Smooth muscle cell (in vitro differentiated cells): ENCODE measurements around the gene SDR9C7. TPM values are rescaled to one million over a fixed set of nuclear protein-coding genes. Genes with fewer than 3 reads are reported as not detected.

Experiments
- DNase-seq: peaks from one replicate; lab custom pipeline; 2025; ENCODE audit not compliant: unreplicated experiment; lab: John Stamatoyannopoulos, UW
- H2AFZ ChIP-seq: fragments of 200-600 bp; sonication (generic); 2 replicates; pipeline ENCODE4 v1.6.0; 2016; ENCODE audit warnings: antibody characterized with exemption, low read depth, mild to moderate bottlenecking
- H3F3A ChIP-seq: fragments of 200-600 bp; sonication (generic); 2 replicates; pipeline ENCODE4 v1.6.0; 2017; ENCODE audit warnings: antibody characterized with exemption, low read depth
- H3K27ac ChIP-seq: fragments of 200-600 bp; sonication (generic); 2 replicates; pipeline ENCODE4 v1.5.1; 2016; ENCODE audit warnings: low read depth, mild to moderate bottlenecking
- H3K27me3 ChIP-seq: fragments of 200-600 bp; sonication (generic); 2 replicates; pipeline ENCODE4 v1.6.1; 2016; ENCODE audit warnings: low read depth, mild to moderate bottlenecking
- H3K36me3 ChIP-seq: fragments of 200-600 bp; sonication (generic); 2 replicates; pipeline ENCODE4 v1.5.1; 2016; ENCODE audit warnings: low read depth
- H3K4me1 ChIP-seq: fragments of 200-600 bp; sonication (generic); 2 replicates; pipeline ENCODE4 v1.5.1; 2016; ENCODE audit warnings: low read depth
- H3K4me2 ChIP-seq: fragments of 200-600 bp; sonication (generic); 2 replicates; pipeline ENCODE4 v1.6.0; 2016; ENCODE audit warnings: mild to moderate bottlenecking
- H3K4me3 ChIP-seq: fragments of 200-600 bp; sonication (generic); 2 replicates; pipeline ENCODE4 v1.5.1; 2016; ENCODE audit warnings: mild to moderate bottlenecking
- H3K79me2 ChIP-seq: fragments of 200-600 bp; sonication (generic); 2 replicates; pipeline ENCODE4 v1.6.0; 2016; ENCODE audit warnings: low read depth, mild to moderate bottlenecking
- H3K9ac ChIP-seq: fragments of 200-600 bp; sonication (generic); 2 replicates; pipeline ENCODE4 v1.6.0; 2016; ENCODE audit warnings: low read depth
- H3K9me3 ChIP-seq: fragments of 200-600 bp; sonication (generic); replicated peaks from 2 replicates; pipeline ENCODE4 v1.5.1; 2016; ENCODE audit warnings: low read depth
- H4K20me1 ChIP-seq: fragments of 200-600 bp; sonication (generic); 2 replicates; pipeline ENCODE4 v1.6.0; 2016; ENCODE audit warnings: low read depth
- CTCF ChIP-seq: fragments of 200-600 bp; sonication (generic); IDR thresholded peaks from 2 replicates; pipeline ENCODE4 v1.5.1; 2017; ENCODE audit warnings: borderline replicate concordance, mild to moderate bottlenecking, antibody characterized with exemption; ENCODE audit not compliant: insufficient read depth, poor library complexity, severe bottlenecking
- WGBS: methylation state at CpG from one replicate; pipeline ENCODE4 v1.1.7; 2016; ENCODE audit warnings: low lambda C conversion rate; 5-methylcytosine and 5-hydroxymethylcytosine counted together
- polyA plus RNA-seq: library from polyadenylated mRNA; unstranded; fragments of >200 nt; fragmentation: Nextera tagmentation; extraction: Ambion mirVana; gene quantifications from 2 replicates; pipeline ENCODE4 v1.2.1, GENCODE V29; 2016
- total RNA-seq: library from RNA; depleted of rRNA; stranded (reverse); fragments of >200 nt; gene quantifications from 2 replicates; pipeline ENCODE4 v1.2.3, GENCODE V29; 2014

Gene SDR9C7
- total and polyA plus RNA-seq, 2 experiments from 2014 or later = 0.83 to 1.1 TPM

- DNase-seq = no peak
- Histone ChIP-seq H3K79me2 (no peaks in the 10 kb centered on the region), H3K27ac (no peak overlapping the region), H3K9ac (no peak overlapping the region), H3K36me3 (no peaks in the 10 kb centered on the region), H3F3A (no peaks in the 10 kb centered on the region), H3K9me3 (no peaks in the 10 kb centered on the region), H3K4me1 (peaks cover 26% of the 10 kb centered on the region), H2AFZ (no peak overlapping the region), H3K4me2 (no peak overlapping the region), H4K20me1 (no peaks in the 10 kb centered on the region), H3K4me3 (no peak overlapping the region), H3K27me3 (no peaks in the 10 kb centered on the region)
- 88% methylated on average over 4 of the region's 4 CpGs for WGBS
- no peak for TF ChIP-seq CTCF
Measured at GRCh38 chr12:56929780-56930179, 4.4 kb downstream of the SDR9C7 start.

- H4K20me1 ChIP-seq = no peaks in the 10 kb centered on the region
- H3K4me2 ChIP-seq = no peak overlapping the region
- 66% methylated on average over 3 of the region's 3 CpGs for WGBS
- H3K27ac ChIP-seq = no peak overlapping the region
- H3K9me3 ChIP-seq = no peaks in the 10 kb centered on the region
- TF ChIP-seq CTCF = no peak
- no peak overlapping the region for H3K9ac ChIP-seq
- H3K4me1 ChIP-seq = peaks cover 26% of the 10 kb centered on the region
- no peak overlapping the region for H3K4me3 ChIP-seq
- H3K36me3 ChIP-seq = no peaks in the 10 kb centered on the region
- no peaks in the 10 kb centered on the region for H3F3A ChIP-seq
- H3K79me2 ChIP-seq = no peaks in the 10 kb centered on the region
- H2AFZ ChIP-seq = no peak overlapping the region
- no peaks in the 10 kb centered on the region for H3K27me3 ChIP-seq
- no peak for DNase-seq
Measured at GRCh38 chr12:56928262-56928661, 5.9 kb downstream of the SDR9C7 start.

GRCh38 chr12:56927281-56927680 is 6.9 kb downstream of the SDR9C7 start:
- 92% methylated on average over 4 of the region's 4 CpGs for WGBS
- Histone ChIP-seq H3K4me2 (no peak overlapping the region), H3K27me3 (no peaks in the 10 kb centered on the region), H2AFZ (no peak overlapping the region), H3K4me3 (no peak overlapping the region), H3K27ac (no peak overlapping the region), H3K9ac (no peak overlapping the region), H3K4me1 (peaks cover 26% of the 10 kb centered on the region), H4K20me1 (no peaks in the 10 kb centered on the region), H3K9me3 (no peaks in the 10 kb centered on the region), H3K36me3 (no peaks in the 10 kb centered on the region), H3K79me2 (no peaks in the 10 kb centered on the region), H3F3A (no peaks in the 10 kb centered on the region)
- no peak for TF ChIP-seq CTCF
- no peak for DNase-seq

GRCh38 chr12:56922031-56922430 is 12.2 kb downstream of the SDR9C7 start:
- TF ChIP-seq CTCF = no peak
- 90% methylated on average over 1 of the region's 1 CpG for WGBS
- Histone ChIP-seq H4K20me1 (no peaks in the 10 kb centered on the region), H3K9ac (no peak overlapping the region), H3K9me3 (no peaks in the 10 kb centered on the region), H3K27ac (no peak overlapping the region), H3K4me1 (peaks cover 3% of the 10 kb centered on the region), H3K27me3 (no peaks in the 10 kb centered on the region), H3K79me2 (no peaks in the 10 kb centered on the region), H2AFZ (no peak overlapping the region), H3K36me3 (no peaks in the 10 kb centered on the region), H3F3A (no peaks in the 10 kb centered on the region), H3K4me3 (no peak overlapping the region), H3K4me2 (no peak overlapping the region)
- no peak for DNase-seq
